Panc1 (cell line): ENCODE measurements around the gene ZSCAN23. TPM values are rescaled to one million over a fixed set of nuclear protein-coding genes. Genes with fewer than 3 reads are reported as not detected.

ENCODE experiments used
- ATAC-seq: fragments of 200-7000 bp; cut with Tn5 transposase; 2 replicates; pipeline ENCODE4 v1.9.1; 2020; ENCODE audit warnings: mild to moderate bottlenecking, moderate library complexity
- BruUV-seq: library from RNA; stranded (reverse); fragments of 400-500 nt; replicated peaks from 2 replicates; lab custom pipeline; 2021; lab: Mats Ljungman, UMichigan
- CTCF ChIA-PET: fragments of 300-600 bp; sonication (Branson Sonifier 250); formaldehyde crosslinking; loops from one replicate; lab custom pipeline; 2022; ENCODE audit warnings: antibody characterized with exemption; lab: Charles Lee
- POLR2A ChIA-PET: fragments of 300-600 bp; sonication (Branson Sonifier 250); formaldehyde crosslinking; loops from one replicate; lab custom pipeline; 2022; ENCODE audit warnings: antibody characterized with exemption; lab: Charles Lee
- DNase-seq: peaks from one replicate; pipeline ENCODE4 v3.0.0-alpha.2; 2010; ENCODE audit warnings: low read depth, low spot score
- H3K27ac ChIP-seq: 2 replicates; pipeline ENCODE4 v1.5.1; 2011; ENCODE audit warnings: mild to moderate bottlenecking, low read length, inconsistent platforms
- H3K27me3 ChIP-seq: fragments of 200-500 bp; sonication (Bioruptor generic); 2 replicates; pipeline ENCODE4 v1.6.0; 2014; ENCODE audit warnings: low read length, inconsistent platforms; ENCODE audit not compliant: control insufficient read depth, insufficient read depth
- H3K36me3 ChIP-seq: fragments of 200-500 bp; sonication (Bioruptor generic); 2 replicates; pipeline ENCODE4 v1.5.1; 2014; ENCODE audit warnings: inconsistent platforms, mild to moderate bottlenecking, low read length, moderate library complexity; ENCODE audit not compliant: control insufficient read depth, insufficient read depth
- H3K4me1 ChIP-seq: 2 replicates; pipeline ENCODE4 v1.5.1; 2011; ENCODE audit warnings: inconsistent platforms, mild to moderate bottlenecking, low read length, moderate library complexity; ENCODE audit not compliant: control insufficient read depth, insufficient read depth
- H3K4me3 ChIP-seq, 2 experiments: 2 replicates each; pipeline ENCODE4 v1.5.1; 2011 to 2012; ENCODE audit warnings: low read depth in 2 of 2, low read length in 2 of 2, mild to moderate bottlenecking in 2 of 2, inconsistent platforms in 1 of 2, moderate library complexity in 1 of 2
- H3K9me3 ChIP-seq: fragments of 200-500 bp; sonication (Bioruptor generic); 2 replicates; pipeline ENCODE4 v1.5.1; 2014; ENCODE audit warnings: low read depth, mild to moderate bottlenecking, inconsistent platforms, low read length, moderate library complexity; ENCODE audit not compliant: control insufficient read depth, insufficient read depth
- POLR2AphosphoS5 ChIP-seq: IDR thresholded peaks from 2 replicates; pipeline ENCODE4 v1.6.1; 2012; ENCODE audit warnings: mild to moderate bottlenecking, low read depth, low read length, moderate library complexity
- SIN3A ChIP-seq: IDR thresholded peaks from 2 replicates; pipeline ENCODE4 v1.6.1; 2012; ENCODE audit warnings: low read depth, mild to moderate bottlenecking, low read length, moderate library complexity, borderline replicate concordance; ENCODE audit not compliant: insufficient read depth
- TCF7L2 ChIP-seq: IDR thresholded peaks from 2 replicates; pipeline ENCODE4 v1.6.1; 2011; ENCODE audit warnings: mild to moderate bottlenecking, low read depth, low read length, inconsistent platforms
- in situ Hi-C: cut with HindIII; loops from 2 replicates; pipeline ENCODE4 v1.10.0; 2016; ENCODE audit warnings: low sequenced_read_pairs, low pct_unique_long_range_greater_than_20kb
- intact Hi-C: fragments of 100-400 bp; cut with micrococcal nuclease; formaldehyde crosslinking; loops from one replicate; pipeline ENCODE4 v1.10.0; 2022; ENCODE audit not compliant: unreplicated experiment
- total RNA-seq: library from RNA; stranded (reverse); gene quantifications from one replicate; pipeline ENCODE4 v1.2.1, GENCODE V29; 2021; ENCODE audit not compliant: unreplicated experiment
- TF ChIP-seq, protein P1 (sequence below), 2 experiments: IDR thresholded peaks; 2 replicates each; pipeline ENCODE4 v1.6.1; 2011 to 2012; ENCODE audit warnings: low read depth in 2 of 2, control low read depth in 1 of 2, low read length in 1 of 2, mild to moderate bottlenecking in 1 of 2, moderate library complexity in 1 of 2; ENCODE audit not compliant: insufficient read depth in 1 of 2
- TF ChIP-seq, protein P2 (sequence below): fragments of 450-650 bp; IDR thresholded peaks from 2 replicates; pipeline ENCODE4 v1.5.1; 2017; ENCODE audit warnings: mild to moderate bottlenecking

Gene ZSCAN23
- total RNA-seq, 1 experiment from 2014 or later, result 1.6 TPM

DNA sequence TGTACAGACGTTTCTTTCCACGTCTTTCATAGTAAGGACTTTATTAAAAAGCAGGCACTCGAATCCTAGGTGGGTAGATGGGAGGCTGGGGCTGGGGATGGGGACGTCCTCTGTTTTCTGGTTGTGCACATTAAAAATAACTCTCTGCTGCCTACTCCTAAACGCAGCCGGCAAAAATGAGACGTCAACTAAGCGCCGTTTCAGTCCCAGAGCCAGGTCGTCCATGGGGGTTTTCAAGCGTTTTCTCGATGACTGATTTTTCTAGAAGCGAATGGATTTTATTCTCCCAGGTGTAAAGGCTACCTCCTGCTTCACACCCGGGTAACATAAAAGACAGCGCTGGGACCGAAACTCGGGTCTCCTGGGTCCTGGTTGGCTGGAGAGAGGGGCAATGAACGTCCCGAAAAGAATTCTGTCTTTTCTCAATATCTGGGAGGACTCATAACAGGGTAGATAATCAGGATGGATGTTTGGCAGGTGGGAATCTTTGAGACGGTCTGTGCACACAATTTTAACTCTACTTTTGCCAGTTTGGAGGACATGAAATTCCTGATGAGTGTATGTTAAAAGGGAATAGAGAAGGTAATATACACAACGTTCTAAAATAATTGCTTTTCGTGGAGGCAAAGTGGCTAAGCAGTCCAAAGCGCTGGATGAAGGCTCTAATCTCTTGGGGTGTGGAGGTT, 47.1 kb upstream of the ZSCAN23 start:
- peak overlapping the region; percentile 83 for H3K27ac ChIP-seq
- POLR2A ChIA-PET, result no interaction called here
- BruUV-seq, result TSS peak; percentile 94
- H3K27me3 ChIP-seq, result no peaks in the 10 kb centered on the region
- H3K9me3 ChIP-seq, result no peaks in the 10 kb centered on the region
- intact Hi-C loops, result no loop called here
- CTCF ChIA-PET, result no interaction called here
- in situ Hi-C loops, result no loop called here
- no peaks in the 10 kb centered on the region for H3K36me3 ChIP-seq
- peak; percentile 57 for ATAC-seq
- peak overlapping the region; percentile 72 to 88 for H3K4me3 ChIP-seq
- no peak for DNase-seq
- TF ChIP-seq, protein P1, sequence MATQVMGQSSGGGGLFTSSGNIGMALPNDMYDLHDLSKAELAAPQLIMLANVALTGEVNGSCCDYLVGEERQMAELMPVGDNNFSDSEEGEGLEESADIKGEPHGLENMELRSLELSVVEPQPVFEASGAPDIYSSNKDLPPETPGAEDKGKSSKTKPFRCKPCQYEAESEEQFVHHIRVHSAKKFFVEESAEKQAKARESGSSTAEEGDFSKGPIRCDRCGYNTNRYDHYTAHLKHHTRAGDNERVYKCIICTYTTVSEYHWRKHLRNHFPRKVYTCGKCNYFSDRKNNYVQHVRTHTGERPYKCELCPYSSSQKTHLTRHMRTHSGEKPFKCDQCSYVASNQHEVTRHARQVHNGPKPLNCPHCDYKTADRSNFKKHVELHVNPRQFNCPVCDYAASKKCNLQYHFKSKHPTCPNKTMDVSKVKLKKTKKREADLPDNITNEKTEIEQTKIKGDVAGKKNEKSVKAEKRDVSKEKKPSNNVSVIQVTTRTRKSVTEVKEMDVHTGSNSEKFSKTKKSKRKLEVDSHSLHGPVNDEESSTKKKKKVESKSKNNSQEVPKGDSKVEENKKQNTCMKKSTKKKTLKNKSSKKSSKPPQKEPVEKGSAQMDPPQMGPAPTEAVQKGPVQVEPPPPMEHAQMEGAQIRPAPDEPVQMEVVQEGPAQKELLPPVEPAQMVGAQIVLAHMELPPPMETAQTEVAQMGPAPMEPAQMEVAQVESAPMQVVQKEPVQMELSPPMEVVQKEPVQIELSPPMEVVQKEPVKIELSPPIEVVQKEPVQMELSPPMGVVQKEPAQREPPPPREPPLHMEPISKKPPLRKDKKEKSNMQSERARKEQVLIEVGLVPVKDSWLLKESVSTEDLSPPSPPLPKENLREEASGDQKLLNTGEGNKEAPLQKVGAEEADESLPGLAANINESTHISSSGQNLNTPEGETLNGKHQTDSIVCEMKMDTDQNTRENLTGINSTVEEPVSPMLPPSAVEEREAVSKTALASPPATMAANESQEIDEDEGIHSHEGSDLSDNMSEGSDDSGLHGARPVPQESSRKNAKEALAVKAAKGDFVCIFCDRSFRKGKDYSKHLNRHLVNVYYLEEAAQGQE (IDR thresholded peaks at IDR 0.05; ENCODE audit: insufficient read depth in 1 of 2, low read depth in 2 of 2, low read length in 1 of 2), result no peak
- TF ChIP-seq, protein P2, sequence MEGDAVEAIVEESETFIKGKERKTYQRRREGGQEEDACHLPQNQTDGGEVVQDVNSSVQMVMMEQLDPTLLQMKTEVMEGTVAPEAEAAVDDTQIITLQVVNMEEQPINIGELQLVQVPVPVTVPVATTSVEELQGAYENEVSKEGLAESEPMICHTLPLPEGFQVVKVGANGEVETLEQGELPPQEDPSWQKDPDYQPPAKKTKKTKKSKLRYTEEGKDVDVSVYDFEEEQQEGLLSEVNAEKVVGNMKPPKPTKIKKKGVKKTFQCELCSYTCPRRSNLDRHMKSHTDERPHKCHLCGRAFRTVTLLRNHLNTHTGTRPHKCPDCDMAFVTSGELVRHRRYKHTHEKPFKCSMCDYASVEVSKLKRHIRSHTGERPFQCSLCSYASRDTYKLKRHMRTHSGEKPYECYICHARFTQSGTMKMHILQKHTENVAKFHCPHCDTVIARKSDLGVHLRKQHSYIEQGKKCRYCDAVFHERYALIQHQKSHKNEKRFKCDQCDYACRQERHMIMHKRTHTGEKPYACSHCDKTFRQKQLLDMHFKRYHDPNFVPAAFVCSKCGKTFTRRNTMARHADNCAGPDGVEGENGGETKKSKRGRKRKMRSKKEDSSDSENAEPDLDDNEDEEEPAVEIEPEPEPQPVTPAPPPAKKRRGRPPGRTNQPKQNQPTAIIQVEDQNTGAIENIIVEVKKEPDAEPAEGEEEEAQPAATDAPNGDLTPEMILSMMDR, result no peak
- no peak for TF ChIP-seq TCF7L2
- no peak for TF ChIP-seq SIN3A
- TF ChIP-seq POLR2AphosphoS5, result no peak
- peaks cover 4% of the 10 kb centered on the region; the same call in 1 of the 2 replicates for H3K4me1 ChIP-seq

DNA sequence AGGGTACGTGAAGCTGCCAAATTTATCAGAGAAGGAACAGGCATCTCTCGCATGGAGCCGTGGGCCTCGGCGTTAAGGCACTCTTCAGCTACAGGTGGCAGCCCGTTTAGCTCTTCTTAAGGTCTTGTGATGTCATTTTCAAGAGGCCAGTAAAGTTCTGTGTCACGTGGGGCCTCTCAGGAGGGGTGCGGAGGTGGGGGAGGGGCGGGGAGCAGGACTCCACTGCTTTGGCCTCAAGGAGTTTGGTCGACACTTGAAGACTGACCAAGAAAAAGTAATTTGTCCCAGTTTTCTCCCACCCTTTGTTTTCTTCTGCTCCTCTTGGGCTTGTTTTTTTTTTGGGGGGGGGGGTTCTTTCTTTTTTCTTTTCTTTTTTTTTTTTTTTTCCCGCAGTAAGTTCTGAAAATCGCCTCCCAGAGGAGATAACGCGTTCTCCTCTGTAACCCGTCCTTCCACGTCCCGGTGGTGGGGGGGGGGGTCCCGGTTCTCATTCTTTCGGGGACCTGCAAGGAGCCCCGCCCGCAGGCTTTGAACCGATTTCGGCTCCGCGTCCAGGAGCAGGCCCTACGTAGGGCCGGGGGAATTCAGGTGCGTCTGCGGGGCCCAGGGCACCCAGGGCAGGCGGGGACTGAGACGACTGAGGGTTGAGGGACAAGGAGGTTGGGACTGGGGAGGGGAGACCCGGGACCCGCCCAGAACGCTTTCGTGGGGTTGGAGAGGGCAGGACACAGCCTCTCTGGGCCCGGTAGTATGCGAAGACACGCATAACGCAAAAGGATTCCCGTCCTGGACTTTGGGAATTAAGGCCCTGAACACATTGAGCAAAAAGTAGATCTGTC, 46.3 kb upstream of the ZSCAN23 start:
- peak; percentile 99 for ATAC-seq
- H3K27ac ChIP-seq, result peak overlapping the region; percentile 83
- peak overlapping the region; percentile 72 to 88 for H3K4me3 ChIP-seq
- DNase-seq, result peak; percentile 69
- ChIA-PET CTCF (interaction anchor here (0.7 to 0.8 kb wide), 4 partner anchors 12 to 107 kb away, joined by 3 to 7 read pairs (median 4); no protein-coding TSS in a partner anchor), POLR2A (interaction anchor here (0.6 kb wide), 3 partner anchors 9 to 321 kb away, joined by 3 to 12 read pairs (median 7); no protein-coding TSS in a partner anchor)
- H3K4me1 ChIP-seq, result peaks cover 4% of the 10 kb centered on the region; the same call in 1 of the 2 replicates
- TF ChIP-seq, protein P2, result no peak
- intact Hi-C loops (no loop called here), in situ Hi-C loops (no loop called here)
- BruUV-seq, result no TSS peak
- H3K9me3 ChIP-seq, result no peaks in the 10 kb centered on the region
- H3K36me3 ChIP-seq, result no peaks in the 10 kb centered on the region
- no peaks in the 10 kb centered on the region for H3K27me3 ChIP-seq
